Measurements from ENCODE around the gene TMEM272.
"Not testable (repeated sequence)": the region's sequence is repeated elsewhere in the genome, so short reads cannot be mapped to it uniquely, and the experiment has no call there.

The TMEM272 gene

DNA sequence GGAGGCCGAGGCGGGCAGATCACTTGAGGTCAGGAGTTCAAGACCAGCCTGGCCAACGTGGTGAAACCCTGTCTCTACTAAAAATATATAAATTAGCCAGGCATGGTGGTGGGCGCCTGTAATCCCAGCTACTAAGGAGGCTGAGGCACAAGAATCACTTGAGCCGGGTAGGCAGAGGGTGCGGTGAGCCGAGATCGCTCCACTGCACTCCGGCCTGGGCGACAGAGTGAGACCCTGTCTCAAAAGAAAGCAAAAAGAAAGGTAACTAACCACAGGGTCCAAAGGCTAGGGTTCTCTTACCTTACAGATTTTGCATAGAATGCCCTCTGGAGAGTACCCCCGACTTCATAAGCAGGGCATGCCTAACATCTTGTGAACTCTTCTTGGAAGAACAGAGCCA is 20.3 kb downstream of the TMEM272 start:
- DNase-seq (ENCODE audit: low spot score), result not testable (repeated sequence)

DNA sequence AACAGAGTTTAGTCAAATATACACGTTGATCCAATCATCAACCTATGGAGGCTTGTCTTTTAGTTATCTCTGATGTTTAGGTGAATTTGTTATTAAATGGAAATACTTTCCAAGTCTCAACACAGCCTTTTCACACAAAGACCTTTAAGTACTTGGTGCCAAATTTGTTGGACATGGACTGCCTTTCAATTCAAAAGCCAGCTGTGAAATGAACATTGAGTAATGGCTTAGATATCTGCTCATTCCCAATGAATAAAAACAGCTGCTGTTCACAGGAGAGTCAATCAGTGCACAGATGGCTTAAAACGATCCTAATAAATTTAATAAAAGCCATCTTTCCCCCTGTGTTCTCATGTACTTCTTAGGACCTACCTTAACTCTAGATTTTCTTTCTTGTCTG is 21.1 kb downstream of the TMEM272 start:
- DNase-seq (ENCODE audit: low spot score), result no peak

DNA sequence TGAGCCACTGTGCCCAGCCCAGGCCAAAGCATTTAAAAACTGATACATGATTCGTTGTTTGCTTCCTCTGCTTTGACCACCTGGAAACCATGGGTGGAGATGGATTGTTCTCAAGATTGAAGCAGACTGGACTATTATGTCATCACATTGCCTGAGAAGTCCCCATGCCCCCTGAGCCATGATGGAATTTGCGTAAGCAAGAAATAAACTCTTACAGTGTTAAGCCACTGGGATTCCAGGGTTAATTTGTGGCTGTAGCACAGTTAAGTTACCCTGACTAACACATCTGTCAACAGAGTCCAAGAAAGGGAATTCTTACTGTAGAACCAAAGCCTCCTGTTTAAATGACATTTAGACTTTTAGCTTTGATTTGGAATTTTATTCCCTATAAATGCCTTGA is 21.6 kb downstream of the TMEM272 start:
- no peak for DNase-seq (ENCODE audit: low spot score)

DNA sequence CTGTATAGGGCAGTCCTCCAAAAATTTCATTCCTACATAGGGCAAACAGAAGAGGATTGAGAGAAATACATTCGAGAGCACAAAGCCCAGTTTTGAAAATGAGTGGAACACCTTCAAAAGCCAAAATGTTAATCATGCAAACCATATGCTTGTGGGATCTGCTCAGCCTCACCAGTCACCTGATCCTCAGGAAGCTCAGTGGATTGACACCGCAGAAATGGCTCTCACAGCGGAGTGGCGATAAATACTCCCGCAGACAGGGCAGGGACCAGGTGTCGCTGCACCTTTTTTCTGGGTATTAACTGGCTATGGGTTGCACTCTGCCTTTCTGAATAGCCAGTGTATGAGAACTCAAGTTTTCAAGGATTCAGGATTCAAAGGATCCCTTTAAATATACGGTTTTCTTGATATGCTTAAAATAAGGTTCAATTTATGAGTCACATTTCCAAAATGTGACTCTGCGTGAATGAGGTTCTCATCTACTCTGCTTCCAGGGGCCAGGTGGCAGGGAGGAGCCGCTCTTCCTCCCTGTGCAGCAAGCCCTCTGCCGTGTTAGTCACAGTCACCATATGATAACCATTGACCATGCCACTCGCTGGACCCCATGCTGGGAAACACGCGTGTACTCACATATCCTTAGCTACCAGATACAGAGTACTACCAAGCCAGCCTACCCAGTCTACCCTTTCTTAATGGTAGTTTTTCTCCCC is 22.7 kb downstream of the TMEM272 start:
- DNase-seq (ENCODE audit: low spot score), result peak; percentile 37

DNA sequence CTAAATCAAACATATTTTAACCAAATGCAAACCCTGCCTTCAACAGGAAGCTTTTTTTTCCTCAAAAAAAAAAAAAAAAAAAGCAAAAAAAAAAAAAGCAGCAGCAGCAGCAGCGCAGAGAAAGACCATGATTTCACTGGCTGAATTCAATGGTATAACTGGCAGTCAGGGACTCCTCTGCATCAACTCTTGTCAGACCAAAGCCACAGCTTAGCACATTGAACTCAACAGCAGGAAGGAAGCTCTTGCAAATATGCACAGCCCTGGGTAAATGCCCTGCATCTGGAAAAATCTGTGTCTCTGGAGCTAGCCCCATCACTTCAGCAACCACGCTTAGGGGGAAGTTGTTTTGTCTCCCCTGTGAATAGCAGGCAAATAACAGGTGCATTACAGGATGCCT is 23.4 kb downstream of the TMEM272 start:
- DNase-seq (ENCODE audit: low spot score), result peak; percentile 41

DNA sequence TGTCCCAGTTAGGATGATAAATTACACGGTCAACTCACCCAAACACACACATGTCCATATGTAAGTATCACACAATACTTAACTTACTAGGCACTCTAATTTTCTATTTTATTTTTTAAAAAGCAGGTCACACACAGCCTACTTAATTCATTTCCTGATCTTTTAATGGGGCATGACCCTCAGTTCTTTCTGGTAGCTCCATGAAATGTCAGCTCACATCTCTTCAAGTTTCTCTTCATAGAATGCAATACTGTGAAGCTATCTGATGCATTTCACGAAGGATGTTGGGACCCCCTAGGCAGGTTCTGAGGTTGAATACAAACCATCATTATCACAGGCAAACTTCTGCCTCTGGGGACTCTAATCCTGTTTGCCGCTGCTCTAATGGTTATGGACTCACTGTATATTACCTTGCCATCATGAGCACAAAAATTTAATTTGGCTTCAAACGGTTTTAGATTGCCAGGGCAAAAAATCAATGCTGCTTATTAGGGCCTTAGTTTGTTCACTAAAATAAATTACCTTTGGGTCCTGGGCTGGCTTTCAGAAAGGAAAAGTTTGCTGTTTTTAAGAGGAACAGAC is 24.9 kb downstream of the TMEM272 start:
- DNase-seq (ENCODE audit: low spot score), result no peak

DNA sequence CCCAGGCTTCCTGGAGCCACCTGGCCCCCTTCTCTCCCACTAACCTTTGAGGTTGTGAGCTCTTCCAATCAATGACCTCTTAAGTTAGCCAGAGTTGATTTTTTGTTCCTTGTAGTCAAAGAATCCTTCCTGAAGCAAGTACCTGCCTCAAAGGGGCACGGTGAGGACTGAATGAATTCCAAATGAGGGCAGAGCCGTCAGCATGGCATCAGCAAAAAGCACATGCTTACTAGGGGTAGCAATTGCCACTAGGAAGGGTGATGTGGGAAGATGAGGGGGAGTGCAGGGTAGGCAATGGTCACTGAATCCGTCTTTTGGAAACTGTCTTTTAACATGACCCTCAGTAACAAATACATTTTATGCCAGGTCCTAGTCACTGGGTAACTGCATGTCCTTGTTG is 25.4 kb downstream of the TMEM272 start:
- DNase-seq (ENCODE audit: low spot score), result no peak

DNA sequence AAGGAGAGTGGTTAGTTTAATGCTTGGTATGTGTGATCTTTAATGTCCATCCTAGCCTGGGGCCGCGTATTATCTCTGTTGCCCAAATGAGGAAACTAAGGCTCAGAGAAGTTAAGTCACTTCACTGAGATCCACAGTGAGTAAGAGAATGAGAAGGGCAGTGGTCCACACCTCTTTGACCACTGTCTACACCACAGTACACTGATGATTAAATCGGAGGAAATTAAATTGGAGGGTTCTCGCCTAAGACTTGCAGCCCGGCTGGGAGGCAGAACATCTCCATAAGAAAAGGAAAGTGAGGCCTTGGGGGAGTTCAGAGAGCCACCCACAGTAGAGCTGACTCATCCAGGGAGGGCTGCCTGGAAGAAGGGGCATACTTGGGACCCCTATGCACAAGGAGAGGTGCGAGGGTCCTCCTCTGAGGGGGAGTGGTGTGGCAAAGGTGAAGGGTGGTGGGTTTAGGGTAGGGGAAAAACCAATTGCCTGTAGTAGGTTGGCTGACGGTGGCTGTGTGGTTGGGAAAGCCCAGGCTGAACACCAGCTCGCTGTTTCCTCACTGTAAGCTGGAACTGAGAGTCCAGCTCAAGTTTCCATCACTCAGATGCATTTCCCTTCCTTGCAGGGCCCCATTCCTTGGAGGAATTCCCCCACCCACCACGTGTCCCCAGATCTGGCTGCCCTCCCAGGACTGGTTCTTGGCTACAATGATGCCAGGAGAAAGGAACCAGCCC is 26.0 kb downstream of the TMEM272 start:
- no peak for DNase-seq (ENCODE audit: low spot score)

DNA sequence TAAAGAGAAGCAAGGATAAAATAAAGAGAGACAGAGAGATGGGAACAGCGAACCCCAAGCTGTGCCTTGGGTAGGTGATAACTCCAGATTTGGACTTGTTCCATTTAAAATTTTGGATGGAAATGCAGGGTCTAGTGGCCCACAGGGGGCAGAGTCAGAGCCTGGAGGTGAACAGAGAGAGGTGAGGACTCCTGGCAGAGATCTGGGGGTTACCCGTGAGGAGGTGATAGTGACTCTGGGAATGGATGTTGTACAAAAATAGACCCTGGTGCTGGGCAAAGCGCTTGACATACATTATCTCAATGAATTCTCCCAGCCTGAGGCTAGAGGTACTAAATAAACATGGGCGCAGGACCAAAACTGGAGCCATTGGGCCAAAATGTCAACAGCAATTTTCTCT is 26.7 kb downstream of the TMEM272 start:
- DNase-seq (ENCODE audit: low spot score), result no peak

DNA sequence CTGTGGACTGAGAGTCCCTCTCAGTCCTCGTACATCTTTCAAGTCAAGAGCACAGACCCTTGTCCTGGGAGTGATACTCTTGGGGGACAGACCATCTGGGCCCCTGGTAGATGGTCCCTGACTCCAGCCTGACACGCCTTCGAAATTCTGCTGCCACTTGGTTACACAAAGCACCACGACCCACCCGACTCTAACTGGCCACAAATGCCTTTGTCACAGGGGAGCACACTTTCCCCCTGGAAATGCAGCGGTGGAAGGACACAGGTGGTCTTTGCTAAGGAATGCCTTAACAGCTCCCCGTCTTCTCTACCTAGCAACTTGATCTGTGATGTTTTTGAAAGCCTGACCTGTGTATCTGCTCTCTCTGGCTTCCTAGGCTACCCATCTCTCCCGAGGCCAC is 27.3 kb downstream of the TMEM272 start:
- DNase-seq (ENCODE audit: low spot score), result no peak

DNA sequence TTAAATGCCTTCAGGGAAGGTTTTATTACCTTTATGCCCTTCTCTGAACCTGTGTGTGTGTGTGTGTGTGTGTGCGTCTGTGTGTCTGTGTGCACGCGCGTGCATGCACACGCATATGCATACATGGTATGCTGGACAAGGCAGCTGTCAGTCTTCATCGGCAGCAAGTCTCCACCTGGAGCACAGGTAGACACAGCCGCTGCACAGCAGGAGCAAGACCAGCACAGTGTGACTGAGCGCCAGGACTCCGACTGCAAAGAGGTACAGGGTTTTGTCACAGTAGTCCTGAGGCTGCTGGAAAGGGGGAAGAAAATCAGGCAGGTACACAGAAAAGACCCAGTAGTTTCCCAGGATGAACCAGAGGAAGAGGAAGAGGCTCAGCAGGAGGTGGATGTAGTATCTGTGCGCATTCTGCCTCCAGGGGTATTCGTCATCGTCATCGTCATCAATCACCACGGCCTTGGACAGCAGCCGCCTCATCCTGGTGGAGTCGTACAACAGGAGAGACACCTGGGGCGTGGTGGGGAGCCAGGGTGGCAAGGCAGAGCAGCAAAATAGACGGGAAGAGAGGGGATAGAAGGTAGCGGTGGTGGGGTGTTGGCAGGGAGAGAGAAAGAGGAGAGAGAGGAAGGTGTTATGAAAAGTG is 28.2 kb downstream of the TMEM272 start:
- DNase-seq (ENCODE audit: low spot score), result no peak

DNA sequence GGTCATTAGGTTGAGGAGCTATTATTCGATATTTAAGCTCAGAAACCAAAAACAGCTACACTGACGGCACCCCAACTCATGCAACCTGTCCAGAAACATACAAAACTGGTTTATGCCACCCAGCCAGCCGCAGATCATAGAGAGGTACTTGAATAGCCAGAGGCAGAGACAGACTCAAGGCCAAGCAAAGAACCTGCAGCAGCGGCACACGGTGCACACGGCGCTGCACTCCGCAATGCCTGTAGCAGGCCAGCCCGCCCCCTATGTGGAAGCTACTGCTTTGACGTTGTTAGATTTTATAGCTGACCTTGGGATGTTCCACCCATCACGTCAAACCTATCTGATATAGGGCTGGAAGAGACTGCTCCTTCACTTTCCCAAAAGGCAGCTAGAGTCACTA is 29.1 kb downstream of the TMEM272 start:
- no peak for DNase-seq (ENCODE audit: low spot score)

DNA sequence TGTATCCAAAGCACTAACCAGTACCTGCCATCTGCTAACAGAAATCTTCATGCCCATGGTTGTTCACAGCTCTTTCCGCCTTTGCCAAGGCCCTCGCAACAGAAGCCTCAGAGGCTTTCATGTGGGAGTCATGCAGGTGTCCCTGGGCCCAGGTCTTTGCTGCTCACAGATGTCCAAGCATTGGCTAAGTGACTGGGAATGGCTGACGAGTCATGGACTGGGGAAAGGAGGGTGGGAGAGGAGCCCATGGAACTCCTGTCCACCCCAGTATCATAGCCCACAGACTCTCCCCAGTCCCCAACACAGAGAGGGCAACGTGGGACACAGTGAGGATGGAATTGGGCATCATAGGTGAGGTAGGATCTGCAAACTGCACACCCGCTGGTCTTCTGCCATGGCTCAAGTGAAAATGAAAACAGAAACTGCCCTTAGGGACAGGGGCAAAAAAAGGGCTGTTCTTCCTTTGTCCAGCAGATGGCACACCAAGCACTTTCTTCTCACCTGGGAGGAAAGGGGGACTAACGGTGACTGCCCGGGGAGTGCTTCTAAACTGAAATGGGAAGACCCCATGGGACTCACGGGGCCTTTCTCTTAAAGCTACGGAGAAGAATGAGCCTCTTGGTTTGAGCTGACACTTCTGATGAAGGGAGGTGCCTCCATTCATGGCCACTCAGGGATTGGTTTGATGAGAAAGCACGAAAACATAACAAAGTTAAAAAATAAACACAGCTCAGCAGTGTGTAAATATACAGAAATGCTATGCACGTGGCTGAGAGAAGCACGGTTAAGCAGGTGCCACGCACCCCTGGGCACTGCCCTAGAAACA is 29.9 kb downstream of the TMEM272 start:
- peak; percentile 81 for DNase-seq (ENCODE audit: low spot score)

DNA sequence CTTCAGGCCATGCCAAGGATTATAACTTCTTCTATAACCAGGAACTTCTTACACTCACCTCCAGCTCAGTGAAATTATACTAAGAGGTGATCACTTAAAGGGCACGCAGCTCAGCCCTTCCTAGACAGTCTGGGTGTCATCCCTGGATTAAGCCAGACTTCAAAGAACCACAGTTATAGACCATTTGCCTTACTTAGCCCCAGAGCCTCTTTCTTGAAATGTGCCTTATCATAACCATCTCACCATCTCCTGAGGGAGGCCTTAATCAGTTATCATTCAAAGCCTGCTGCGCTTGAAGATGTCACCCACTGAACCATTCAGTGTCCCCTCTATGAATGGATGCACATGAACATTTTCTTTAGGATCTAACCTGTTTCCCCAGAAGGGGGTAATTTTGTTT is 30.9 kb downstream of the TMEM272 start:
- DNase-seq (ENCODE audit: low spot score), result no peak

DNA sequence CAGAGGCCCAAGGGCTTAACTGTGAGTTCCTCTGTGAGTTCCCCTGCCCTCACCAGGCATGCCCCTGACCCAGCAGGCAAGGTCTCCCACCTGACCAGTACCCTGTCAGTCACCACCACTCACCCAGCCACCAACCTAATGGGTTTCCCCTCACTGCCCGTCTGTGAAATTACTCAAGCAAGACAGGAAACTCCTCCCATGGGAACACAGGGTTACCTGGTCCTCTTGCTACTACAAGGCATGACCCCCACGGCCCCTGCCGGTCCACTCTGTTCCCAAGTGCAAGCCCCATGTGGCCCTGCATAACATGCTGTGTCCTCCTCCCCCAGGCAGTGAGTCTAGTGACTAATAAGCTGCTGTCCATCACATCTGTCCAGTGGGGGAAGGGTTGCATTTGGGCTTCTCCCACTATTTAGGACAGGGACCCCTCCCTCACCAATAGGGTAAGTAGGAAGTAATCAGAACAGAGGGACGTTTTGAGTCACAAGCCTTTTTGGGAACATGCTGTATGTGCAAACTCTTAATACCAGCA is 33.0 kb downstream of the TMEM272 start:
- no peak for DNase-seq (ENCODE audit: low spot score)

DNA sequence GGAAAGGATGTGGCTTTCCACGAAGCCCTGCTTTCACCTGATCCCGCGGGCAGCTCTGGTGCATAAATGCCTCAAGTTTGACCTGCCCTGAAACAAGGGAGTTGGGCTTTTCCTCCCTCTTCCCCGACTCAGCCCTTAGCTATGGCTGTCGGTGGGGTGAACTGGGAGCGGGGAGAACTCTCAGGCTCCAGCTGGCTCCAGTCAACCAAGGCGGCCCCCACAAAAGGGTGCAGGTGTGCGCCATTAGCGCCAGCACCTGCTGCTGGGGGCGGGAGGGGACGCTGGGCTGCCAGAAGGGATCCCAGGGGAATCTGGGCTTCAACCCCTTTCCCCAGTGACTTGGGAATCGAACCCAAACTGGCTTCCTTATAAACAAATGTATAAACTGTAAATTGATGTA is 33.9 kb downstream of the TMEM272 start:
- no peak for DNase-seq (ENCODE audit: low spot score)

DNA sequence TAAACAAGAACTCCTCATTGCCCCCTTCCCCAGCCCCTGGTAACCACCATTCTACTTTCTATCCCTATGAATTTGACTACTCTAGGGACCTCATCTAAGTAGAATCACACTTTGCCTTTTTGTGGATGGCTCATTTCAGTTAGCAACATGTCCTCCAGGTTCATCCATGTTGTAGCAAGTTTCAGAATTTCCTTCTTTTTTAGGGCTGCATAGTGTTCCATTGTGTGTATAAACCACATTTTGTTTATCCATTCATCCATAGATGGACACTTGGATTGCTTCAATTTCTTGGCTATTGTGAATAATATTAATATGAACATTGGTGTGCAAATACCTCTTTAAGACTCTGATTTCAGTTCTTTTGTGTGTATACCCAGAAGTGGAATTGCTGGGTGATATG is 36.2 kb downstream of the TMEM272 start:
- no peak for DNase-seq (ENCODE audit: low spot score)

DNA sequence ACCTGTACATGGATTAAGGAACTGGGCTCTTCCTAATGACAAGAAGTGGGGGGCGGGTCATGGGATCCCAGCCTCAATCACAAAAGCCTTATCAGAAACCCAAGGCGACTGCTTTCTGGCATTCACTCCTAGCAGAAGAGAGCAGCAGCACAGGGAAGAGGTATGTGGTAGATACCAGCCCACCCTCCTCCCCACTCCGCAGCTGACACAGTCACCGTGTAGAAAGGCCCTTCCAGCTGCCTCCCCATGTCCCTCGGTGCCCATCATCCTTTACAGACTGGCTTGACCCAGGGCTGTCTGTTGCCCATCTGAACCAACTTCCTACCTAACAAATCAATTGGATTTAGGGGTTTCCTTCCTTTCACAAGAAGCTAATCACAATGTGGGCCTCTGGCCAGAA is 37.9 kb downstream of the TMEM272 start:
- no peak for DNase-seq (ENCODE audit: low spot score)

DNA sequence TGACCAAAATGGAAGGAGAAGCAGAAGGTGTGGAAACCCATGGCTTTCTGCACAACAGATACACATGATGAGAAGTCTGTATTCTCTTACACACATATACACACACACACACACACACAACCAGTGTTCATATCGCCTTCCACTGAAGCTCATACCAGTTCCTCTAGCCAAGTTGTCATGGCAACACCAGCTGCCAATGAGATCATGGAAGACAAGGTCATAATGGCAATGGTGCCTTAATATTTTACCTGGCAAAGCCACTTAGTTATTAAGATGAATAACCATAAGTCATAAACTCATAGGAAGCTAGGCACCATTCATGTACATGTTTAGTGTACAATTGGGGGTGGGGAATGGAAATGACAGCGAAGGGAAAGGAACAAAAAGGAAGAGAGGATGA is 38.4 kb downstream of the TMEM272 start:
- no peak for DNase-seq (ENCODE audit: low spot score)

DNA sequence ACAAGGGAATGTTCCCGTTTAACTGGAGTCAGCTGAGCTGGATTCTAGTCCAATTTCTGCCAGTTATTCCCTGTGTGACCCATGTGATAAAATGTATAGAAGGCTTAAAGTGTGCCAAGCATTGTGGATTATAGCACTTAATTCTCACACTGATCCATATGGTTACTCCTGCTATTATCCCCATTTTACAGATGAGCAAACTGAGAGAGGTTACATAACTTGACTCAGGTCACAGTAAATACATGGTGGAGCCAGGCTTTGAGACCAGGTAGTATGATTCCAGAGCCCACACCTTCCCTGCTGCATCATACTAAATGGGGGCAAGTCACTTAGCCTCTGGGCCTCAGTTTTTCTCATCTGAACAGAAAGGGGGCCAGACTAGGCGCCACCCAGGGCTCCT is 39.1 kb downstream of the TMEM272 start:
- no peak for DNase-seq (ENCODE audit: low spot score)

DNA sequence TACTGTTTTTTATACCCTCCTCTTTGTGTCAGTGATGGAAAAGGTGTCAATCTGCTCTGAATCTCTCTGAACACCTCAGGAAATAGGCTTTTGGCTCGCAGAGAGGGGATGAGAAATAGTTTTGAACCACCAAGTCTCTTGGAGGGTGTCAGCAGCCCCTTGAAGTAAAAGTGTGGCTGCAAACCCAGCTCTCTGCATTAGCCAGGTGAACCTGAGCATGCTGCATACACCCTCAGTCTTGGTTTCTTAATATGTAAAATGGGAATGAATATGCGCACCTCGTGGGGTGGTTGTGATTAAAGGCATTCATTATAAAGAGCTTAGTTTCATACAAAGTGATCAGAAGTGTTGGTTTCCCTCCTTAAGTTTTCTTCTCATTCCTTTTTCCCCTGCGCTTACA is 39.7 kb downstream of the TMEM272 start:
- no peak for DNase-seq (ENCODE audit: low spot score)
